HG03460 (cell line): ENCODE data around the gene ITGA11.
"Not testable (repeated sequence)": the region's sequence is repeated elsewhere in the genome, so short reads cannot be mapped to it uniquely, and the experiment has no call there.

ENCODE experiments used
- ATAC-seq: cut with Tn5 transposase; IDR thresholded peaks from one replicate; pipeline ENCODE4 v1.9.1; 2021; ENCODE audit not compliant: unreplicated experiment

Gene ITGA11

DNA sequence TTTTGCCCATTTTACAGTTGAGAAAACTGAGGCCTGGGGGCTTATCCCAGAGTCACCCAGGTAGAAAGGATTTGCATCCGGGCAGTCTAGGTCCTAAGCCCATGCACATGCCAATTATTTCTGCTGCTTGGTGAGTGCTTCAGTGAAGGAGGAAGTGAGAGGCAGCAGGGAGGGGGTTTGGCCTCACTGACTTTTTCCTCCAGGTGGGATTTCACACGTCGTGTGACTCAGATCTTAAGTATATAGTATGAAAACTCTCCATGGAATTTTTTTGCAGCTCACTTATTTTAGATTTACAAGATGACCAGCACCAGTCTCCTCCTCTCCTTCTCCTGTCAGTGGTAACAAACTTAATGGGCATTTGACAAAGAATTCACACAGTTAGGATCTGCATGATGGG lies 4.6 kb downstream of the ITGA11 start:
- ATAC-seq, result no peak

DNA sequence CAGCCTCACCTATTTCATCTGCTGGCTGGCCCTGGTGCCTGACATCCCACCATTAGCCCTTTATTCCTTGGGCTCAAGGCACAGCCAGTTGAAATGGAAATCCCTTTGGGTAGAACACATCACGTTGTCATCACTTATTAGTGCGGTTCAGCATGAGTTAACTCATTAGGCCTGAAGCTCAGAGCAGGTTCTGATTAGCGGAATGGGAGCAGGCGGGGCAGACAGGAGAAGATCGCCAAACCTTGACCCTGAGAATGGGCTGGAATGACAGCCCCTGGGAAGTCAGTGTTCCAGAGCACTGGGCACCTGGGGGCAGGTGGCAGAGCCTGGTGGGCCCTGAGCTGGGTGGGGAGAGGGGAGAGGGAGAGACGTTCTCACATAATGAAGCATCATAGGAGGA lies 5.8 kb downstream of the ITGA11 start:
- ATAC-seq, result no peak

DNA sequence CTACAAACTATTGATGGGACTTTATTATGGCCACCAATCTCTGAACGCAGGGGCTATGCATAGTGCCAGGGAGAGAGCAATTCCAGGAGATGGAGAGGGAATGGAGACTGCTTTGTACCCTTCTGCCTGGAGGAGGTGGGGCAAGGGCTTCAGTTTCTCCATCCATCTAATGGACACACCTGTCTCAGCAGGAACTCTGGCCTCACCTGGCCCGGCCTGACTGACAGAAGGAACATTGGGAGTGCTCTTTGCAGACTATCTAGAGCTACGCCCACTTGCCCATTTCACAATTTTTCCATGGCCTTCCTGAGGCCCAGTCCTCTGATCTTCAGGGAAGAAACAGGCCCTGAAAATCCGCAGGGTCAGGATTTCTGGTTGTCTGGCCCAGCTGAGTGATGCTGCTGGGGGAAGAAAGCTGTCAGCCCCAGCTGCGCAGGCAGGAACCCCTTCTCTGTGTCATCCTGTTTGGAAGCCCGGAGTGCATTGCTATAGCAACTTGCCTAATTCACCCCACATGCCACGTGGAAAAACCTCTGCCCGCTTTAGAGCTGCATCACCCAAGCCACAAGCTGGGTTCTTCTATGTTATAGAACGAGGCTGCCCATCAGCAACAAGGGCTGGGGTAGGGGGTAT lies 6.4 kb downstream of the ITGA11 start:
- ATAC-seq, result no peak

DNA sequence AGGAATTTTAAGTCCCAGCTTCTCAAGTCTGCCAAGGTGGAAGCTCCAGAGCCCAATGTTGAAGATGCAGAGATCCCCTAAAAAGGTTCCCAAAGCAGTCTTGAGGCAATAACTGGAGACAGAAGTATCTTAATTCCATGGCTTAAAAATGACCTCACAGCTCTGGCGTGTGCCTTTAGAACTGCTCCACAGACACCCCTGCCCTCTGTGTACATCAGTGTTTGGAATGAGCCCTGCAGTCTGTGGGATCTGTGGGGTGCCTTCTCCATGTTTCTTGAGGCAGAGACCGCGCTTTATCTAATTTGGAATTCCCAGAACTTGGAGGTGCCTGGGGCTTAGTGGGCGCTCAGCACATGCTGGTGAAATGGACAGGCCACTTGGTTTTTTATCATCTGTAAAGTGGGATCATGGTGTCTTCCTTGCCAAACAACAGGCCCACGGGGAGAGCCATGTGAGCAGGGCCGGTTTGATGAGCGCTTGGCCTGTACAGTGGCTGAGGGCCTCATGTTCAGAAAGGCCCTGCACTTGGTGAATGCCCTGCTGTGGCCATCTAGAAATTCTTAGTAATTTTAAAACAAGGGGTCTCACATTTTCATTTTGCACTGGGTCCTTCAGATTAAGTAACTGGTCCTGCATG lies 7.1 kb downstream of the ITGA11 start:
- no peak for ATAC-seq

DNA sequence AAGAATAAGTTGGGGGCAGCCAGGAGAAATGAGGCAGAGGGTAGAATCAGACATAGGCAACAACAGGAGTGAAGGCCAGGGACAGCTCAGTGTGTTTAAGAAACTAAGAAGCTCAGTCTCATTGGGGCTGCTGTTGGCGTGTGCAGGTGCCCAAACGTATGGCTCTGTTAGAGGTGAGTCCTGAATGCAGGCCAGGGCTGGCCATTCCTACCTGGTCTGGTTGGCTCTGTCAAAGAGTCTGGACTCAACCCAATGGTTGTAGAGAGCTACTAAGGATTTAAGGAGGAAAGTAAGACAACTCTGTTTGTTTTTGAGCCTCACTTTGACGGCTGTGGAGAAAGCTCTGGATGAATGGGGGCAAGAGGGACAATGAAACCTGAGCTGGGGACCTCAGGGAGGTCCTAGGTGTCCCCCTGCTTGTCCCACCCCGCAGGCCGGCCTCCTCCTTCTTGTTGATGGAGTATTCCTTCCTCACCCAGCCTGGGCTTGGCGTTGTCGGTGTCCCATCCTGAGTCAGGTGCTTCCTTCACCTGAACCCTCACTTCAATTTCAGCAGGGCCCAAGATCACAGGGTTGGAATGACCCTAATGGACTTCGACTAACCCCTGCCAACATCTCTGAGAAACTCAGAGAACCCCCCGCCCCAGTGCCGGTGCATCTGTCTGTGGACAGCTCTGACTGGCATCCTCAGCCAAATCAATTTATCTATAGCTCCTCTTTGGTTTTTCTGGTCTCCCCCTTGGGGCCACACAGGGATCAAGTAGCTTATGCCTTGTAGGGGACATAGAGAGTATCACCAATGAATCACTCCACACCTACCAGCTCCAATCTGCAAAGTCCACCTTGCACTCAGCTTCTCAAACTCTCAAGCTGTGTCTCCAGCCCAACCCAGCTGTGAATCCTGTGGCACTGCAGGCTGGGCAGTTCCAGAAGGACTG lies 8.3 kb downstream of the ITGA11 start:
- ATAC-seq, result no peak

DNA sequence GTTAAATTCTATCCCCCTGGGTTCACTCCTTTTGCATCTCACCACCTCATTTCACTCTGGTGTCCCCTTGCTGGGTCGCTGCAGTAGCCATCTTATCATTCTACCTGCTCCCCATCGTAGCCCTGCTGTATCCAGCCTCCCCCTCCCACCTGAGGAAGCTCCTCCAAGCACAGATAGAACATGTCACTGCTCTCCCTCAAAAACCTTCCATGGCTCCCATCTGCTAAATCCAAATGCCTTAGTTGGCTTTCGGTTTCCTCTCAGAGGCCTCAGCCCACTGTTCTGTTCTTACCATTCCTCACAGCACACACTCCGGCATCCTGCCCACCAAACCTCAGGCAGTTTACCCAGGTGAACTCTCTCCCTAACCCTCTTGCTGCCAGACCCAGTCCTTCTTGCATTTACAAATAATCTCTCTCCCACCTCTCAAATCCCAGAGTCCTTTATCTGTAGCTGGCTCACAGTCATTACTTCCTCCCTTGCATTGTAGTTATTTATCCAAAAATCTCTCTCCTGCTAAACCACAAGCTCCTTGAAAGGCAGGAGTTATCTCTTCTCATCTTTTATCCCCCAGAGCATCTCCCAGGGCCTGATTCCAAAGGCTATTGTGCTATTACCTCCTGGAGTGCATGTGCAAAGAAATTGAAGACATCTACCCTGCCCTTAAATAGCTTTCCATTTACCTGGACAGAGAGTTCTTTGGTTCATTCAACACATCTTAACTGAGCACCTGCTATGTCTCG lies 9.4 kb downstream of the ITGA11 start:
- ATAC-seq, result not testable (repeated sequence)

DNA sequence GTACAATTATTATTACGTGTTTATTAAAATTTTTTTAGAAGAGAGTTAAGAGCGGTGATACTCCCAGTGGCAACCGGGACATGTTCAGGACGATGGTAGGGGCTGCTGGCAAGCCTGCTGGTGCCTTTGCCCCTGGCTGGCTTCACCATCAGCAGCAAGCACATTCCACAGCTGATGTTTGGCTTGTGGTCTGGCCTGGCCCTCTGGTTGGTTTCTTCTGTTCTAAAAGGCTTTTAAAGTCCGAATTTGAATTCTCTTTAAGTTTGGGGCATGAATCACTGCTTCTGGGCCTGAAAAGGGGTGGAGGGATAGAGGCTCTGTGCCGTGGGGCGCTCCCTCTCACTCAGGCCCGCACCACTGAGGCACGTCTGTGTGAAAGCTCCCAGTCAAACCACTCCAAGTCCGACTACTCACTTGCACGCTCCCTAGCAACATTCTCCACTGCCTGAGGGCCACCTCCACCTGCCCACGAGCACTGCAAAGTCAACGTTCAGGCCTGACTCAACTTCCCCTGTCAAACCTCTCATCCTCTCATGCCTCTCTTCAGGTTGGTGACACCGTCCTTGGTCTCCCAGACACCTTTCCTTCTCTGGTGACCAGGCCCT lies 10.1 kb downstream of the ITGA11 start:
- ATAC-seq, result no peak

DNA sequence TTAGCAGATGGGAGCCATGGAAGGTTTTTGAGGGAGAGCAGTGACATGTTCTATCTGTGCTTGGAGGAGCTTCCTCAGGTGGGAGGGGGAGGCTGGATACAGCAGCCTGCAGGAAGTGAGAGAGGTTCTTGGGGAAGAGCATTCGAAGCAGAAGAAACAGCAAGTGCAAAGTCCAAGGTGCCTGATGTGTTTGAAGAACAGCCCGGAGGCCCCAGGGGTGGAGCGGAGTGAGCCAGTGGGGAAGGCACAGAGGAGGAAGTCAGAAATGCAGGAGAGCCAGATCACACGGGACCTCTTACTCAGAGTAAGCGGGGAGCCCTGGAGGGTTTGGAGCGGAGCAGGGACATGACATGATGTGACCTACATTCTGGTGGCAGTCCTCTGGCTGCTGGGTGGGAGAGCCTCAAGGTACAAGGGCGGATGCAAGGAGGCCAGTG lies 10.8 kb downstream of the ITGA11 start:
- ATAC-seq, result no peak

DNA sequence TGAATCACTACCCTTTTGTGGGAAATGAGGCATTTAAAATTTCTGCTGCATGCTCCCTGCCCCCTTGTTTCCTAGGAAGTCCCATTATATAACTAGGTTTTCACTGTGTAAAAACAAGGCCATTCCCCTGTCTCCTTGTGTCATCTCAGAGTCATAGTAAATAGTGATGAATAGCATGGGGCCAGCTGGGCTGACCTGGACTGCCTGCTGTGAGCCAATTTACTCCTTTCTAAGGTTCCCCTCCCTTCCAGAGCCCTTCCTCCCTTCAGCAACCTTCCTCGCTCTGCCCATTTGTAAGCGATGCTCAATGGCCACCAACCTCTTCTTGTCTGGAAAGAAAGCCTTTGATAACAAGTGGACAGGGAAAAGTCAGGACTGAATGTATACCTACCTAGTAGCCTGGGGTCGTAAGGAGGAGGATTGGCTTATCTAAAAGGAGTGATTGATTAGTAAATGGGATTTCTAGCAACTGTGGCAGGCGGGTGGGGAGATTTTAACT lies 11.7 kb downstream of the ITGA11 start:
- no peak for ATAC-seq

DNA sequence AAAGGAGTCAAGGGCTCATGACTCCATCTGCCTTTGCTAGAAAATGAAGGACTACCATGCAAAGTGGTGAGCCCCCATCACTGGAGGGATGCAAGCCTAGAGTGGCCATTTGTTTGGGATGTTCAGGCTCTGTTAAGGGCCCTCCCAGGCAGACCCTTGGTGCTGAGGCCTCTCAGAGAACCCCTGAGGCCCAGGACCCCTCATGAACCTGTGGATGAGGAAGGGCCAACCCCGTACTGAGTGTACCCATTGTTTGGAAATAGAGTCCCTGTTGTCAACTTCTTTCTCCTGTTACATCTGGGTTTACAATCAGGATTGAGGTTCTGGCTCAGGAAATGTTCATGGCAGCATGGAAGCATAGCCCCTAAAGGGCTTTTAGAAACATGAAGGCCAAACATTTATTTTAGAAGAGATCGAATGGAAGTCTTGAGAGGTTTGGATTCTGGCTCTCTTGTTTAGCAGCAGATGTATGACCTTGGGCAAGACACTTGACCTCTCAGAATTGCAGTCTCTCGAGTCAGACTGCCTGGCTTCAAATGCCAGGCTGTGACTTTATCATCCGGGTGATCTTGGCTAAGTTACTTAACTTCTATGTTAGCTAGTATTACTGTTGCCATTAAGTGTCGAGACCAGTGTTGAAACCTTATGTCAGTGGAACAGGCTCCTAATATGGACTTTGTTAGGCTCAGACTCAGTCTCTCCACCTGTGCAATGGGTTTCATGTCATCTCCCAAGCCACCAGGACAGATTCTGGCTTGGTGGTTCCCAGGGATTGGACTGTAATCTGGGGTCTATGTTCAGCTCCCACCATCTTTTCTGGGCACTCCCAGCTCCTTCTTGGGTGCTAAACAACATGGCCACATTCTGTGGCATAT lies 12.4 kb downstream of the ITGA11 start:
- no peak for ATAC-seq

DNA sequence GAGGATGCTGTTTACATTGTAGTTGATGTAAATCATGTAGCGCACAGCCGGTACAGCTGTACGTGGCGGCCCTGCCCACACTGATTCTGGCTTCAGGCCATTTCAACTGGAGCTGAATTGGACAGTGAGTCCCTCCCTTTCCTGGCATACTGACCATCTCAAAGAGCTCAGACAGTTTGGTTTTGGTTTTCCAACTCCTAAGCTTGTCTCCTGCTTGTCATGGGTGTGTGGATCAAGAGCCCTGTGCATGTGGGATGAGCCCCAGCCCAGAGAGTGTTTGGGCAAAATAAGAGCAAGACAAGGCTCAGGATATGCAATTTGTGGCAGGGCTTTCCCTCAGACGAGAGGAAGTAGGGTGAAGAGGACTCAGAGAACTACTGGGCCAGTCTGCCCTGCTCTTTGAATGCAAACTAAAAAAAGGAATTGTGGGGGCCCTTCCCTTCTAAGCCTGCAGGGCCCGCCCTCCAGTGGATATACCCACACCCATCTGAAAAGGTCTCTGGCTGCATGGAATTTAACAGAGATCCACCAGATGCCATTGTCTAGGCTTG lies 13.3 kb downstream of the ITGA11 start:
- ATAC-seq, result no peak

DNA sequence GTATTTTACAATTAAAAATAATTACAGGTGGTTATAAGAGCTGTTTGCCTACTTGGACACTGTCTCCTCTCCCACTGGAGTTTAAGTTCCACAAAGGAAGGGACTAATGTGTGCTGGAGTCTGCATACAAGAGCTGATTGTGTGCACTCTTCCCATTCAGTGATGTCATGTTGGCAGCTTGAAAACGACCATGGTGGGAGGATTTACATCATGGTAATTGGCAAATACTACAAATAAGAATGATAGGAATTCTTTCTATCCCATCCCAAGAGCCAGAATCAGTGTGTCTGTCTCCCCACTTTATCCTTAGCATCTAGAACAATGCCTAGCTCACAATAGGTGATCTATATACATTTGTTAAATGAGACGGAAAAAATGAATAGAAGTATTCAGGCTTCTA lies 14.1 kb downstream of the ITGA11 start:
- ATAC-seq, result no peak

DNA sequence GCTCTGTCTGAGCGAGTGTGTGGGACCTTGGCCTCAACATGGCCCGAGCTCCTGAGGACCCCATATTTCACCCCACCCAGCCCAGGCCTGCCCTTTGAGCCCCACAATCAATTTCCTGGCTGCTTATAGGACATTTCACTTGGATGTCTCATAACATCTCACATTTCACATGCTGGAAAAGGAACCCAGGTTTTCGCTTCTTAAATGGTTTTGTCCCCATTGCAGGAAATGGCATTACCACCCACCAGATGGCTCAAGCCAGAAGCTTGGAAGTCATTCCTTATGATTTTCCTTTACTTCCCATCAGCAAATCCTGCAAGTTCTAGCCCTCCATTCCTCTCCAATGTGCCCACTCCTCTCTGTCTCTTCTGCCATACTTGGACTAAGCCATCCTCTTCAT lies 14.9 kb downstream of the ITGA11 start:
- no peak for ATAC-seq

DNA sequence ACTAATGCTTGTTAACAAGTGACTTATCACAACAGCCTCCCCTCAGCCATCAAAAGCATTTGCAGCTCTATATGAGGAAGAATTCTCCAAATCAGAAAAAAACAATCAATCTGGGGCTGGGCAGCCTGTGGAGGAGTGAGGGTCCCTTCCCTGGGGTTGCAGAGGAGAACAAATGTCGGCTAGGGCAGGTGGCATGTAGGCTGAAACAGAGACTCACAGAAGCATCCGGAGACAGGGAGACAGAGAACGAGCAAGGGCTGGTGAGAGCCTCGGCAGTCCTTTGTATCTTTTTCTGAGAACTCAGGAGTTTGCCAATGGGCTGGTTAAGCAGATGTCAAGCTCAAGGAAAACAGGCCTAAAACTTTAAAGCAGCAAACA lies 15.8 kb downstream of the ITGA11 start:
- no peak for ATAC-seq

DNA sequence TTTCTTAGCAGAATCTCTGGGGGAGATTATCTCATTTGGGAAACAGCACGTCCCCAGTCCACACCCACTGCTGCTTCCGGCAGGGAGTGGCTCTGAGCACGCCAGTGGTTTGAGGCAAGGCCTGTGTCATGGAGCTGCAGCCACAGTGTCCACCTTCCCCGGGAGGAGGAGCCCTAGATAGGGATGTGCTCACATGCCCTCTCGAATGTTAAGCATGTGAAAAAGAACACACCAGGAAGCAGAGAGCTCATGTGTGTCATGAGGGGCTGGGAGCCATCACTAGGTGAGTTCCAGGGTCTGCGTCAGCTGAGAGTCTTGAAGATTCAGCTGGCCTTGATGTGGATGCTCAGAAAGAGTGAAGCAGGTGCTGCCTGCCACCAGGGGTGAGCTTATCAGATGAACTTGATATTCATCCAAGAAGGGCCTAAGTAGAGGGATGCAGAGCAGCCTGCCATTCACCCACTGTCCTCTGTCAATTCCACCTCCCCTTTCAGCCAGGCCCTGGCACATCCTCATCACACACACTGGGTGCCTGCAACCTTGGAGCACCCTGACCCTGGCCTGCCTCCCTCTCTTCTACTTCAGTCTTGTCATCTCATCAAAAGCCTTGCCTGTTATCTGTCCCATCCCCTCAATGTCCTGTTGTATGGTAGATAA lies 16.3 kb downstream of the ITGA11 start:
- no peak for ATAC-seq

DNA sequence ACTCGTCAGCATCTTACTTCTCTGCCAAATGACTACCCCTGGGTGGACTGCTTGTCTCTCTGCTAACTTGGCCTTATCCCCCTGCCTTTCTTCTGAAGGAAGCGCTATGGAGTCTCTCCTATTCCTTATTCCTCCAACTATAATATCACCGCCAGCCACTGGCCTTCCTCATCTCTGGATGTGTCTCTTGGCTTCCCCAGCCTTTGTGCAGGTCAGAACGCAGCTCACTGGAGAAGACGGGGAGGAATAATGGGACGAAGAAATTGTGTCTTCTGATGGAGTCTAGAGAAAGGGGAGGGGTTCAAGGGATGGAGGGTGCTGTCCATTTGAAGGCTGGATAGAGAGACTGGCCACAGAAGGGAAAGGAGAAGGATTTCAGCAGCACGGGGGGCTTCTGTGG lies 16.9 kb downstream of the ITGA11 start:
- no peak for ATAC-seq

DNA sequence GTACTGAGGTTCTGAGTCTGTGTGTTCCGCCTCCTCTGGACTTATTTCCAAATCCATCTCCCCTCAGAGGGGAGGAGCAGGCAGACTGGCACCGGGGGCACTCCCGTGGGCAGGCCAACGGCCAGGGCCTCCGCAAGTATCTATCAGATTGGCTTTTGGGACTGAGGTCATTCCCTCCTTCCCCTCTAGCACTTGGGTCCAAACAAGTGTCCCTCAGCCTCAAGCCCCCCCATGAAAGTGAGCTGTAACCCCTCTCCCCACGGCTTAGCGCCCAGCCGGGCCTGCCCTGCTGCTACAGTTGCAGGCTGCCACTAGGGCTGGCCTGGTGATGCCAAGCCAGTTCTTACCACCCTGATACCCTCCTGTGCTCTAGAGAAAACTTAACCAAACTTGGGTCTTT lies 17.4 kb downstream of the ITGA11 start:
- ATAC-seq, result no peak

DNA sequence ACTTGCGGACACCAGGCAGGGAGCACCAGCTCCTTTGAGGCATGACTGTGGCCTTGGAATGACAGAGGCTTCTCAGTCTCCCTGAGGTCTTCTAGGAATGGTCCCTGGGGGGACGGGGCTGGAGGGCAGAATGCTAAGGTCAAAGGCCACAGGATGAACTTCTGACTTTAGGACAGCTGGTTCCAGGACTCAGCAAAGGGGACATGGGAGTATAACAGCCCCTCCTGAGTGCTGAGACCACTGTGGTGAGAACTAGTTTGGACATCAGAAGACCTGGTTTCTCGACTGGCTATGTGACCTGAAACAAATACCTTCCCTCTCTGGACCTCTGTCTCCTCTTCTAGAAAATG lies 17.8 kb downstream of the ITGA11 start:
- ATAC-seq, result no peak
